Lower leg skin (tissue), 4 donors: ENCODE results near the gene CLTA. TPM values are rescaled to one million over a fixed set of nuclear protein-coding genes. Genes with fewer than 3 reads are reported as not detected.
"Not testable (repeated sequence)": the region's sequence is repeated elsewhere in the genome, so short reads cannot be mapped to it uniquely, and the experiment has no call there.

Experiments used
- DNase-seq, 2 donors: peaks; one replicate each; pipeline ENCODE4 v3.0.0-alpha.2; 2019; ENCODE audit warnings: low spot score in 2 of 2
- H3K4me3 ChIP-seq: fragments of 200-600 bp; sonication (generic); 2 replicates; pipeline ENCODE4 v1.5.1; 2017; ENCODE audit warnings: mild to moderate bottlenecking, low read depth; ENCODE audit not compliant: poor library complexity, severe bottlenecking
- CTCF ChIP-seq, 3 donors: fragments of 450-650 bp; IDR thresholded peaks; one replicate each; pipeline ENCODE4 v1.5.1; 2016; ENCODE audit warnings: antibody characterized with exemption in 3 of 3, mild to moderate bottlenecking in 3 of 3, moderate library complexity in 2 of 3
- POLR2A ChIP-seq, 2 donors: fragments of 450-650 bp; IDR thresholded peaks; one replicate each; pipeline ENCODE4 v1.6.1; 2016 to 2017; ENCODE audit warnings: antibody characterized with exemption in 2 of 2, mild to moderate bottlenecking in 1 of 2, moderate library complexity in 1 of 2
- WGBS, 2 donors: methylation state at CpG; one replicate each; pipeline ENCODE4 v1.1.5; 2018; 5-methylcytosine and 5-hydroxymethylcytosine counted together
- intact Hi-C: fragments of 100-400 bp; cut with DNase I; formaldehyde crosslinking; loops from one replicate; pipeline ENCODE4 v1.15.0; 2023; ENCODE audit warnings: low total_unique reads
- total RNA-seq, 4 donors: library from RNA; depleted of rRNA; stranded (reverse); fragments of >200 nt; gene quantifications; one replicate each; pipeline ENCODE4 v1.1.0, GENCODE V29; 2016

The CLTA gene
- total RNA-seq, 4 donors from 2014 or later = 162 to 240 (median 213) TPM

GRCh38 chr9:36173861-36174260 is 16.9 kb upstream of the CLTA start:
- TF ChIP-seq POLR2A (IDR thresholded peaks at IDR 0.05) (no peak), CTCF (IDR thresholded peaks at IDR 0.05) (no peak)
- intact Hi-C loops = no loop called here
- DNase-seq = no peak
- H3K4me3 ChIP-seq = no peak overlapping the region
- WGBS, 2 donors = 92 to 94% methylated on average over 2 of the region's 2 CpGs

- intact Hi-C loops = no loop called here
- no peak overlapping the region for H3K4me3 ChIP-seq
- WGBS, 2 donors = 82 to 91% methylated on average over 7 of the region's 7 CpGs
- TF ChIP-seq POLR2A (IDR thresholded peaks at IDR 0.05) = no peak
- no peak for TF ChIP-seq CTCF (IDR thresholded peaks at IDR 0.05)
- no peak for DNase-seq
Observed at GRCh38 chr9:36174271-36174670, 16.4 kb upstream of the CLTA start.

- TF ChIP-seq POLR2A (IDR thresholded peaks at IDR 0.05) (no peak), CTCF (IDR thresholded peaks at IDR 0.05) (no peak)
- no peak overlapping the region for H3K4me3 ChIP-seq
- intact Hi-C loops = no loop called here
- no peak for DNase-seq
- 84 to 93% methylated on average over 3 of the region's 3 CpGs for WGBS, 2 donors
Observed at GRCh38 chr9:36174731-36175130, 16.0 kb upstream of the CLTA start.

GRCh38 chr9:36175209-36175608 is 15.5 kb upstream of the CLTA start:
- intact Hi-C loops, H3K4me3 ChIP-seq, DNase-seq: not testable (repeated sequence)
- 90 to 96% methylated on average over 3 of the region's 3 CpGs for WGBS, 2 donors

GRCh38 chr9:36176496-36176895 is 14.2 kb upstream of the CLTA start:
- DNase-seq, intact Hi-C loops, H3K4me3 ChIP-seq: not testable (repeated sequence)
- 96 to 97% methylated on average over 10 of the region's 10 CpGs for WGBS, 2 donors

- TF ChIP-seq CTCF (IDR thresholded peaks at IDR 0.05) = no peak
- no peak for TF ChIP-seq POLR2A (IDR thresholded peaks at IDR 0.05)
- DNase-seq = no peak
- no peak overlapping the region for H3K4me3 ChIP-seq
- intact Hi-C loops = no loop called here
- 84% methylated on average over 4 of the region's 4 CpGs for WGBS, 2 donors
Observed at GRCh38 chr9:36177571-36177970, 13.2 kb upstream of the CLTA start.

GRCh38 chr9:36180243-36180642 is 10.5 kb upstream of the CLTA start:
- H3K4me3 ChIP-seq, intact Hi-C loops, DNase-seq: not testable (repeated sequence)
- WGBS, 2 donors = 82 to 89% methylated on average over 6 of the region's 6 CpGs
